ENCODE data around the gene SLC25A19.

DNA sequence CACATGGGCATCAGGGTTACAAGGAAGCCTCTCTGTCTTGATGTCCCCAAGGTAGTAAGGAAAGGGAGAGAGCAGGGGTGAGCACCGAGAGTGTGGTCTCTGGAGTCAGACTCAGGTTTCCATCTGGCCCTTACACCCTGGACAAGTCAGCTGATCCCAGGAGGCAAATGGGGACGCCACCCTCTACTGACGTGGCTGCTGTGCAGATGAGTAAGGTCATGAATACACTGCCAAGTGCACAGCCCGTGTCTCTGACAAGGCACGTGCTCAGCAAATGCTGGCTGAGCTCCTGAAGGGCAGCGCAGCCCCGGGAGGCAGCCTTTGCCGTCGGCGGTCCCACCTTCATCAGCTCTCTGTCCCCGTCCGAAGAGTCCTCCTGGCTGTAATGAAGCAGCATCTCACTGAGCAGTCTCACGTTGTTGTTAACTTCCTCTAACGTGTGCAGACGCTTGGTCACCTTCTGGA, 47.2 kb downstream of the SLC25A19 start:
- TF ChIP-seq, protein P1, sequence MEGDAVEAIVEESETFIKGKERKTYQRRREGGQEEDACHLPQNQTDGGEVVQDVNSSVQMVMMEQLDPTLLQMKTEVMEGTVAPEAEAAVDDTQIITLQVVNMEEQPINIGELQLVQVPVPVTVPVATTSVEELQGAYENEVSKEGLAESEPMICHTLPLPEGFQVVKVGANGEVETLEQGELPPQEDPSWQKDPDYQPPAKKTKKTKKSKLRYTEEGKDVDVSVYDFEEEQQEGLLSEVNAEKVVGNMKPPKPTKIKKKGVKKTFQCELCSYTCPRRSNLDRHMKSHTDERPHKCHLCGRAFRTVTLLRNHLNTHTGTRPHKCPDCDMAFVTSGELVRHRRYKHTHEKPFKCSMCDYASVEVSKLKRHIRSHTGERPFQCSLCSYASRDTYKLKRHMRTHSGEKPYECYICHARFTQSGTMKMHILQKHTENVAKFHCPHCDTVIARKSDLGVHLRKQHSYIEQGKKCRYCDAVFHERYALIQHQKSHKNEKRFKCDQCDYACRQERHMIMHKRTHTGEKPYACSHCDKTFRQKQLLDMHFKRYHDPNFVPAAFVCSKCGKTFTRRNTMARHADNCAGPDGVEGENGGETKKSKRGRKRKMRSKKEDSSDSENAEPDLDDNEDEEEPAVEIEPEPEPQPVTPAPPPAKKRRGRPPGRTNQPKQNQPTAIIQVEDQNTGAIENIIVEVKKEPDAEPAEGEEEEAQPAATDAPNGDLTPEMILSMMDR (IDR thresholded peaks at IDR 0.05; ENCODE audit: low read length): no peak
- no peak for TF ChIP-seq EZH2 (IDR thresholded peaks at IDR 0.05; ENCODE audit: borderline replicate concordance, low read length)

All from OCI-LY1 (cell line).